ENCODE results near the gene COL19A1.

COL19A1 gene

GRCh38 chr6:70241991-70242420 is 375.6 kb downstream of the COL19A1 start:
- DNase-seq: no peak

GRCh38 chr6:70246118-70246517 is 379.8 kb downstream of the COL19A1 start:
- DNase-seq: no peak

- no peak for DNase-seq
These were observed 386.2 kb downstream of the COL19A1 start for GRCh38 chr6:70252604-70253003.

GRCh38 chr6:70253923-70254322 is 387.6 kb downstream of the COL19A1 start:
- DNase-seq: no peak

DNA sequence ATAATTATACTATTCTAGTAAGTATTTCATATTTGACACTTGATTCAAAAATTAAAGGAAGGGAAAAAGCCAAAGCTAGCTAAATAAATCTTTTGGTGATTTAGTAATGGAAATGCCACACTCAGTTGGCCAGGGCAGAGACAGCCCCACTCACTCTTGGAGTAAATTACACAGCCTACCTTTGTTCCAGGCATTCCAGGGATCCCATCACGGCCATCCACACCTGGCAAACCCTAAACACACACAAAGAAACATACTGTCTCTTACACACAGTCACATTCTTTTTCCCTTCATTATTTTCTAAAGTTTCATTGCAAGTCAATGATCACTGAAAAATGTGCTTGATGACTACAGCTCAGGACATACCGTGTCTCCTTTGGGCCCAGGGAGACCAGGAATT is 388.4 kb downstream of the COL19A1 start:
- DNase-seq: no peak

DNA sequence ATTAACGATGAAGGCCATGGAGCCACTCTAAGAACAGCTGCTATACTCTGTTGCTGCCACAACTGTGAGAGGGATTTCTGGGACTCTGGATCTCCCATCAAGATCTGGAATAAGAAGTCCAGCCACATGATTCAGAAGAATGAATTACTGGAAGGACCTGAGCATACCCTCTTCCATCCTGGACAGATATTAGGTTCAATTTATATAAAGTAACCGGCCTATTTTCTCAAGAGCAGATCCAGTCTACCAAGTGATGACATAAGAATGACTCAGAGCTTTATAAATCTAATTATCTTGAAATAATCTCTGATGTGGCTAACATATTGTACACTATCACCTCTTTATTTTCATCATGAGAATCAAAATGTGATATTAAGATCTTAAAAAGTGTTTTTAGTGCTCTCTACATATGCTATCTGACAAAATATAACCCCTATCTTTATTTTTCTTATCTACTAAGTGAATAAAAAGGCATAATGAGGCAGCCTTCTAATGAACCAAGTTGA is 391.5 kb downstream of the COL19A1 start:
- no peak for DNase-seq

DNA sequence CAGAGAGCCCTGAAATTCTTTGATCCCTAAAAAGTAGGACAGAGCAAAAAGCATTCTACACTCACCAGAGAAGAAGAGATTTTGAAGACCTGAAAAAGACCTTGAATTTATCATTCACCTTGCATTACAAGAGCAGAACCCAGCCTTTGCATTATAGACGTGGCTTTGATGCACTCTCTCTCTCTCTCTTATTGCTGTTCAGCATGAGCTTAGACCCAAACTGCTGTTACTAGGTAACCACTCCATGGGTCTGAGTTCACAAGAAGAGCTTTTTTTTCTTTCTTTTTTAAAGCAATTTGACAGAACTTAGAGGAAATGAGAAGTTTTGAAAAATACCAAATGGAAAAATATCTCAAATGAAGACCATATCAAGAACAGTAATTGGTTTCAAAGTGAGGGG is 392.1 kb downstream of the COL19A1 start:
- DNase-seq: no peak

All from fibroblast of upper back skin (primary cell).